Hepatocyte (in vitro differentiated cells): Measurements from ENCODE around the gene NRL. TPM values are rescaled to one million over a fixed set of nuclear protein-coding genes. Genes with fewer than 3 reads are reported as not detected.
A peak's percentile ranks its signal among the peaks of the same experiment; 100 is the strongest.

Experiments used
- DNase-seq: peaks from one replicate; pipeline ENCODE4 v3.0.0-alpha.2; 2016; ENCODE audit warnings: low spot score
- H2AFZ ChIP-seq: fragments of 200-600 bp; sonication (generic); 2 replicates; pipeline ENCODE4 v1.6.0; 2016; ENCODE audit warnings: antibody characterized with exemption, mild to moderate bottlenecking
- H3K27ac ChIP-seq: fragments of 200-600 bp; sonication (generic); 2 replicates; pipeline ENCODE4 v1.5.1; 2016; ENCODE audit warnings: mild to moderate bottlenecking
- H3K27me3 ChIP-seq: fragments of 200-600 bp; sonication (generic); 2 replicates; pipeline ENCODE4 v1.6.1; 2016
- H3K36me3 ChIP-seq: fragments of 200-600 bp; sonication (generic); replicated peaks from 2 replicates; pipeline ENCODE4 v1.5.1; 2016; ENCODE audit warnings: low read depth; ENCODE audit not compliant: insufficient read depth
- H3K4me1 ChIP-seq: fragments of 200-600 bp; sonication (generic); 2 replicates; pipeline ENCODE4 v1.5.1; 2016; ENCODE audit warnings: mild to moderate bottlenecking, moderate library complexity; ENCODE audit not compliant: insufficient read depth
- H3K4me2 ChIP-seq: fragments of 200-600 bp; sonication (generic); 2 replicates; pipeline ENCODE4 v1.6.0; 2016
- H3K4me3 ChIP-seq: fragments of 200-600 bp; sonication (generic); 2 replicates; pipeline ENCODE4 v1.5.1; 2016; ENCODE audit warnings: mild to moderate bottlenecking
- H3K79me2 ChIP-seq: fragments of 200-600 bp; sonication (generic); 2 replicates; pipeline ENCODE4 v1.6.0; 2017; ENCODE audit warnings: mild to moderate bottlenecking
- H3K9me2 ChIP-seq: fragments of 200-600 bp; sonication (generic); replicated peaks from 2 replicates; pipeline ENCODE4 v1.6.0; 2017; ENCODE audit warnings: mild to moderate bottlenecking; ENCODE audit not compliant: insufficient read depth
- H3K9me3 ChIP-seq: fragments of 200-600 bp; sonication (generic); 2 replicates; pipeline ENCODE4 v1.5.1; 2016; ENCODE audit warnings: low read depth, mild to moderate bottlenecking
- H4K20me1 ChIP-seq: fragments of 200-600 bp; sonication (generic); 2 replicates; pipeline ENCODE4 v1.6.0; 2016; ENCODE audit warnings: mild to moderate bottlenecking; ENCODE audit not compliant: insufficient read depth, poor library complexity, severe bottlenecking
- CTCF ChIP-seq: fragments of 200-600 bp; sonication (generic); IDR thresholded peaks from 2 replicates; pipeline ENCODE4 v1.5.1; 2016; ENCODE audit warnings: antibody characterized with exemption, mild to moderate bottlenecking; ENCODE audit not compliant: poor library complexity
- EZH2 ChIP-seq: fragments of 200-600 bp; sonication (generic); IDR thresholded peaks from 2 replicates; pipeline ENCODE4 v1.6.1; 2016; ENCODE audit warnings: antibody characterized with exemption, mild to moderate bottlenecking, borderline replicate concordance
- EZH2phosphoT487 ChIP-seq: fragments of 200-600 bp; sonication (generic); IDR thresholded peaks from one replicate; pipeline ENCODE4 v1.6.1; 2018; ENCODE audit warnings: antibody characterized with exemption, mild to moderate bottlenecking, low read depth, moderate library complexity; ENCODE audit not compliant: unreplicated experiment, severe bottlenecking
- WGBS: methylation state at CpG from one replicate; pipeline ENCODE4 v1.1.6; 2016; ENCODE audit warnings: low lambda C conversion rate; ENCODE audit errors: missing lambda C conversion rate; 5-methylcytosine and 5-hydroxymethylcytosine counted together
- polyA plus RNA-seq: library from polyadenylated mRNA; unstranded; fragments of >200 nt; fragmentation: Nextera tagmentation; extraction: Ambion mirVana; gene quantifications from 2 replicates; pipeline ENCODE4 v1.2.1, GENCODE V29; 2016
- total RNA-seq: library from RNA; depleted of rRNA; stranded (reverse); fragments of >200 nt; gene quantifications from 2 replicates; pipeline ENCODE4 v1.2.3, GENCODE V29; 2014

Gene NRL
- total and polyA plus RNA-seq, 2 experiments from 2014 or later = 1.2 to 2.4 TPM

DNA sequence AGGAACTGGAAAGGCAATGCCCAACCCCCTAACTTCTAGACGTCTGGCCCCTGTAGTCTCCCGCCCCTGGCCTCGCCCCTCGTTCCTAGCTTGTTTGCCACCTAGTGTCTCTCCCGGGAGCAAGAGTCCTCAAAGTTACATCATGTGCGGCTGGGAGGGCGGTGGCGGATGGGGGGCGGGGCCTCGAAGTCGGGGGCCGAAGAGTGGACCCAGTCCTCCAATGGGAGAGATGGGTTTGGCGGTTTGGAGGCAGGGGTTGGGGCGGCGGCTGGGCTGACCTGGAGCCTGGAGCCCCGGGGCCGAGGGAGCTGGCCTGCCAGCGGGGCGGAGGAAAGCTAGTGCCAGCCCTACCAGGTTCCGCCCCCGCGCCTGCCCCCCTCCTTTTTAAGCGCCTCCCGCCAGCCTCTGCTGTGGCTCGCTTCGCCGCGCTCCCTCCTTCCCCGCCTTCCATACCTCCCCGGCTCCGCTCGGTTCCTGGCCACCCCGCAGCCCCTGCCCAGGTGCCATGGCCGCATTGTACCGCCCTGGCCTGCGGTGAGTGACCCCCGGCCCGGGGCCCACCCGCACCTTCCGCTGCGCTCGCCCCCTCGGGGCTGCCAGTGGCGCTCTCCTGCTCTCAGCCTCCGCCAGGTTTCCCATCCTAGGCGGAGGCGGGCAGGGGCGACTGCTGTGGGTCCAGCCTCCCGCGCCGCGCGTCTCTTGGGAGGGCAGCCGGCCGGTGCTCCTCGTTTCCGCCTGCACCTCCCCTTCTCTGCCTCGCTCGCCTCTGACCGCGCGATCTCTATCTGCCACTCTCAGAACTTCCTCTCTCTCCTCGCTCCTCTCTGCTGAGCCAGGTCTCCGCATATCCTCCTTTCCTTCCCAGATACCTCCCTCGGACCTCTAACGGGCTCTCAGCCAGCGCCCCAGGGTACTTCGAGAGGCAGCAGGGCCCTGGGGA, 20.6 kb downstream of the NRL start, which contains the start of gene PCK2:
TSS of gene PCK2 (plus strand) at position 411 of the 940 bp plus-strand sequence. CDS start at position 506, 95 bp downstream.
- TF ChIP-seq CTCF (no peak), EZH2phosphoT487 (no peak), EZH2 (no peak)
- Histone ChIP-seq H3K79me2 (peaks cover 27% of the 10 kb centered on the region), H3K4me1 (peaks cover 12% of the 10 kb centered on the region), H3K36me3 (no peaks in the 10 kb centered on the region), H3K27ac (peak within 1 kb of the TSS; percentile 95), H3K27me3 (no peaks in the 10 kb centered on the region), H4K20me1 (no peaks in the 10 kb centered on the region), H3K9me3 (no peaks in the 10 kb centered on the region), H2AFZ (peak within 1 kb of the TSS; percentile 73), H3K4me2 (peak within 1 kb of the TSS; percentile 84), H3K4me3 (peak within 1 kb of the TSS; percentile 84), H3K9me2 (no peaks in the 10 kb centered on the region)
- 1% methylated on average over 20 of the region's 68 CpGs for WGBS
- peak; percentile 95 for DNase-seq

GRCh38 chr14:24093207-24093900, 21.4 kb downstream of the NRL start:
- Histone ChIP-seq H3K79me2 (peaks cover 27% of the 10 kb centered on the region), H4K20me1 (no peaks in the 10 kb centered on the region), H3K4me2 (peak overlapping the region; percentile 84), H3K9me2 (no peaks in the 10 kb centered on the region), H3K4me3 (no peak overlapping the region), H3K36me3 (no peaks in the 10 kb centered on the region), H3K9me3 (no peaks in the 10 kb centered on the region), H2AFZ (peak overlapping the region; percentile 43), H3K4me1 (peaks cover 12% of the 10 kb centered on the region), H3K27me3 (no peaks in the 10 kb centered on the region), H3K27ac (peak overlapping the region; percentile 95)
- TF ChIP-seq EZH2phosphoT487 (no peak), CTCF (no peak), EZH2 (no peak)
- 85% methylated on average over 19 of the region's 19 CpGs for WGBS
- DNase-seq = peak; percentile 4

GRCh38 chr14:24092505-24093206, 22.1 kb downstream of the NRL start:
- Histone ChIP-seq H3K27me3 (no peaks in the 10 kb centered on the region), H3K27ac (peak overlapping the region; percentile 95), H2AFZ (no peak overlapping the region), H3K4me1 (peaks cover 12% of the 10 kb centered on the region), H3K9me3 (no peaks in the 10 kb centered on the region), H4K20me1 (no peaks in the 10 kb centered on the region), H3K4me3 (no peak overlapping the region), H3K79me2 (peaks cover 24% of the 10 kb centered on the region), H3K36me3 (no peaks in the 10 kb centered on the region), H3K4me2 (no peak overlapping the region), H3K9me2 (no peaks in the 10 kb centered on the region)
- DNase-seq = peak; percentile 4
- TF ChIP-seq CTCF = no peak
- TF ChIP-seq EZH2 = no peak
- no peak for TF ChIP-seq EZH2phosphoT487
- 100% methylated on average over 4 of the region's 4 CpGs for WGBS
